ENCODE data around the gene THSD4.

- TF ChIP-seq EZH2 (IDR thresholded peaks at IDR 0.05; ENCODE audit: insufficient read depth, low read length) (no peak), CTCF (IDR thresholded peaks at IDR 0.05; ENCODE audit: insufficient read depth, low read depth, low read length) (no peak)
These were observed 219.2 kb downstream of the THSD4 start for GRCh38 chr15:71334434-71334833.
